Hippocampal formation (tissue), 2 donors: ENCODE data around the gene KCNRG.
"Not testable (repeated sequence)": the region's sequence is repeated elsewhere in the genome, so short reads cannot be mapped to it uniquely, and the experiment has no call there.

Source experiments
- DNase-seq, 2 donors: peaks; one replicate each; lab custom pipeline; 2025; lab: John Stamatoyannopoulos, UW

Gene KCNRG, protein sequence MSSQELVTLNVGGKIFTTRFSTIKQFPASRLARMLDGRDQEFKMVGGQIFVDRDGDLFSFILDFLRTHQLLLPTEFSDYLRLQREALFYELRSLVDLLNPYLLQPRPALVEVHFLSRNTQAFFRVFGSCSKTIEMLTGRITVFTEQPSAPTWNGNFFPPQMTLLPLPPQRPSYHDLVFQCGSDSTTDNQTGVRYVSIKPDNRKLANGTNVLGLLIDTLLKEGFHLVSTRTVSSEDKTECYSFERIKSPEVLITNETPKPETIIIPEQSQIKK

DNA sequence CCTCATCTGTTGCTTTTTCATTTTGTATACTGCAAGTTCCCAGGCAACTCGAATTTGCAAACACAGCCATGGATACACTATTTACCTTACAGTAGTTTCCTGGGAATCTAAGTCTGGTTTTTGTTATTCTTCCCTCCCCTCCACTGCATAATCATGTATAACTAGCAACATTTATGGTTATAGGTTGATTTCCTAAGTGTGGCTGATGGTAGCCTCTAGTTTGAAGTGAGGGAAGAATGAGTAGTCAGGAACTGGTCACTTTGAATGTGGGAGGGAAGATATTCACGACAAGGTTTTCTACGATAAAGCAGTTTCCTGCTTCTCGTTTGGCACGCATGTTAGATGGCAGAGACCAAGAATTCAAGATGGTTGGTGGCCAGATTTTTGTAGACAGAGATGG, at the start of gene KCNRG:
TSS of gene KCNRG (plus strand) at position 187 of the 400 bp plus-strand sequence. CDS start at position 237, 50 bp downstream.
- no peak for DNase-seq

DNA sequence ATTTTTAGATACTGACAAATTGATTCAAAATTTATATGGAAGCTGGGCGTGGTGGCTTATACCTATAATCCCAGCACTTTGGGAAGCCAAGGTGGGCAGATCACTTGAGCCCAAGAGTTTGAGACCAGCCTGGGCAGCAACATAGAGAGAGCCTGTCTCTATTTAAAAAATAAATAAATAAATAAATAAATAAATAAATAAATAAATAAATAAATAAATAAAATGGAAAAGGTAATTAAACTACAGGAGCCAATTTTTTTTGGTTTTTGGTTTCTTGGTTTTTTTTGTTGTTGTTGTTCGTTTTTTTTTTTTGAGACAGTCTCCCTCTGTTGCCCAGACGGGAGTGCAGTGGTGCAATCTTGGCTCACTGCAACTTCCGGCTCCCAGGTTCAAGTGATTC, 47.8 kb upstream of the KCNRG start:
- no peak for DNase-seq

DNA sequence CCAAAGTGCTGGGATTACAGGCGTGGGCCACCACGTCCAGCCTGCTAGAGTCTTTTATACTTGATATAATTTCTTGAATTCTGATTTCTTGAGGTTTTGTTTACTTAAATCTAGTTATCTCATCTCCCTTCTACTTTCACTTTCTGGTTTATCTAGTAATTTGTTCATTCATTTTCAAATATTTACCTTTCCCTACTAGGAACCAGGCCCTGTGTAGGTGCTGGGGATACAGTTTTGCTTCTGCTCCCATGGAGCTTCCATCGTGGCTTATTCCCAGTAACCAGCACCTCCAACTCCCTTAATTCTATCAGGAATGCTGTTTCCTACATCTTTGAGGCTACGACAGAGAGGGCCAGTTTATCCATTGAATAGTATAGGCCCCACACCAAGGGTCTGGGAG, 42.5 kb upstream of the KCNRG start:
- no peak for DNase-seq

DNA sequence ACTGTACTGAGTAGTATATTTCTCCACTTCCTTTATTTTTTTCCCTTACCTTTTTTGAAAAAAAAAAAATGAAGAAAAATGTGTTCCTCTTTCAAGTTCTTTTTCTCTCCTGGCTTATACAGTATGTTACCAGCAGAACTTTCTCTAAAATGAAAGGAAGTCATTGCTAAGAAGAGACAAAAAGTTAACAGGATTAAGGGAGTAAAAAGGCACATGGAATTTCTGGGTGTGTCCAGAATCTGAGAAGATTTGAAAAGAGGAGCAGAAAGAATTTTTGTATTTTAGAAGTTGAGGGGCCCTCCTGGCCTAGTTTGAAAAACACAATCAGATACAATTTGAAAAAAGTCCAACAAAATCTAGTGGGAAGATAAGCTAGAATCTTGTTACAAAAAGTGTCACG, 39.4 kb upstream of the KCNRG start:
- no peak for DNase-seq

DNA sequence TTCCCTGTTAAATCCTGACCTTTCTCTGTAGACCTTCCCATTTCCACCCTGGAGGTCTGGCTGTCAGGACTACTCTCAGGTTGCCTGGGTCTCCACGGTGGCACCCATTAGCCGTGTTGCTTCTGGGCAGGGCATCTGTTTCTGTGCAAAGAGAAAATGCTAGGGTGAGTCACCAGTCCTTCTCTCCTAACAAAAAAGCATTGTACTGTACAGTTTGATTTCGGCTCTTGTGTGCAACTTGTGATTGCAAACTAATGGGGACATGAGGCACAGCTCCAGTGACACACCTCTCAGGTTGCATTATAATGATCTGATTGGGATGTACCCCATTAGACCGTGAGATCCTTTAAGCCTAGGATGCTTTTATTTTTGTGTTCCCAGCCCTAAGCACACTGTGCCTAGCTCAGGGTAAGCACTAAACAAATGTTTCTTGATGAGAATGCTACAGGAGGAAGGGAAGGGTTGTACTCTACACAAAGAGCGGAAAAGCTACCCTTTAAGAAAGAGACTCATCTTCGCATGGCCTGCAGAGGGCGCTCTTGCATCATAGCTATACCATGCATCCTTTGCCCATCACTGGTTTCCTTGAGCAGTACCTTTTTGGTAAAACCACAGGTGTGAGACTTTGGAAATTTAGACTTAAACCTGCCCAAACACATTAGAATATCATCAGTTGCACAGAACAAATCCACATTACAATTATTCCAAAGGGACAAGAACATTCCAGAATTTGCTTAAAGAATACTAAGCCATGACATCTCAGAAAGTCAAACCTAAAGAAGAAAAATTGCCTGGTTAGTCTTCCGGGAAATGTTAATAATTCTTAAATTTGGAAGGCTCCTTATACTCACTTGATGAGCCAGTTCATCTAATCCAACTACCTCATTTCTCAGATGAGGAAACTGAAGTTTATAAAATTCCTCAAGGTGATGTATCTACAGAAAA, 38.7 kb upstream of the KCNRG start:
- peak; percentile 49 to 62 for DNase-seq

DNA sequence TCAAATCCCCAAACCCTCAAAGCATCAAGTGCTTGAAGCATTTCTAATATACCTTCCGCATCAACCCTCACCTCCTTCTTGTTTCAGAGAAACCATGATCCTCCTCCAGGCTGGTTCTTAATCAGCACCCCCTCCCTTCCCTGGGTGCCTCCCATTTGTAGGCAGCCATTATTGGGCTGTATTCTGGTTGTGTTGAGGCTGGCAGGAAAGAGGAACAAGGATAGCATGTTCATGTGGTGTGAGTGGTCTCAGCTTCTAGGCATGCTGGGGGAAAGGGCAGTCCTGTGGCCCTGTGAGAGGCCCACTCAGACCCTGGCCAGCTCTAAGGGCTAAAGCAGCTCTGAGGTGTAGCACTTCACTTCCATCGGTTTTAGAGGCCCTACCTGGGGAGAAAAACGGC, 37.3 kb upstream of the KCNRG start:
- DNase-seq: no peak

DNA sequence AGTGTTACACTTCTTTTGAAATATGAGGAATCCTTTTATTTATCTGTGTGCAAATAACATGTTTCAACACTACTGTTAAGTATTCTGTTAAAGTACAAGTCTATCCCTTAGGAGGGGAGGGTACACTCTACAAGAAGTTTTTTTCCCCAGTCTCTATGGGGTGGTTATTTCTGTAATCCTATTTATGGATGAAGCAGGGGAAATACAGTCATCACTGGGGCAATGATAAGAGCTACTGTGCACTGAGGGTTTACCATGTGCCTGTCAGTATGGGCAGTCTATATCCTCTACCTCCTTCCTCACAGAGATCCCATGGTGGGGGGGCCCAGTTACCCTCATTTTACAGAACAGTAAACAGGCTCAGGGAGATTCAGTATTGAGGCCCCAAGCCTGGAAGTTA, 35.0 kb upstream of the KCNRG start:
- DNase-seq: no peak

DNA sequence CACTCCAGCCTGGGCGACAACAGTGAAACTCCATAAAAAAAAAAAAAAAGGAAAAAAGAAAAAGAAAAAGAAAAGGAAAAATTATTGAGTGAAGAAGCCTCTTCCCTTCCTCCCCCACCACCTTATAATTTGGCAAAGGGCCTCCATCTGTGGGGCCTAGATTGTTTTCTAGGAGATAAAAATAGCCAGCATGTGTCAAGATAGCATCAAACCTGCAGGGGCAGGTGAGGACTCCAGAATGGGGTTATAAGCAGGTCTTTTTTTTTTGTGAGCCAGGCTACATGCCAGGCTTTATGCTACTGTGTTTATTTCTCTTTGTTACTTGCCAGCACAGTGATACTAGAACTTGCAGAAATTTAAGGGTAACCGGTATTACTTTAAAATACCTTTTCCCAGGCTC, 30.1 kb upstream of the KCNRG start:
- DNase-seq: no peak

DNA sequence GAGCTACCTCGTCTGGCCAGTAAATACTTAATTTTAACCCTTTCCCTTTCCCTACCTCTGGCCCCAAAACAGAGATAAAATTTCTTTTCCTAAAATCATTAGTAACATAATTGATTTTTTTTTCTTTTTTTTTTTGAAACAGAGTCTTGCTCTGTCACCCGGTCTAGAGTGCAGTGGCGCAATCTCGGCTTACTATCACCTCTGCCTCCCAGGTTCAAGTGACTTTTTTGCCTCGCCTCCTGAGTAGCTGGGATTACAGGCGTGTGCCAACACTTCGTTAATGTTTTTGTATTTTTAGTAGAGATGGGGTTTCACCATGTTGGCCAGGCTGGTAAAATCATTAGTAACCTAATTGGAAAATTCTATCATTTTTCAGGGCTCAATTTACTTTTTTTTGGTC, 28.8 kb upstream of the KCNRG start:
- no peak for DNase-seq

DNA sequence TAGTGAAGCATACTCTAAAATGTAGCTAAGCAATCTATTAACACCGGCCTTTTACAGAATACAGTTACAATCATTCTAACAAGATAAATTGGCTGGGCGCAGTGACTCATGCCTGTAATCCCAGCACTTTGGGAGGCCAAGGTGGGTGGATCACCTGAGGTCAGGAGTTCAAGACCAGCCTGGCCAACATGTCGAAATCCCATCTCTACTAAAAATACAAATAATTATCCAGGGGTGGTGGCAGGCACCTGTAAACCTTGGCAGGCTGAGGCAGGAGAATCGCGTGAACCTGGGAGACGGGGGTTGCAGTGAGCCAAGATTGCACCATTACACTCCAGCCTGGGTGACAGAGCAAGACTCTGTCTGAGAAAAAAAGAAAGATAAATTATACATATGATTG, 24.6 kb upstream of the KCNRG start:
- DNase-seq: not testable (repeated sequence)

DNA sequence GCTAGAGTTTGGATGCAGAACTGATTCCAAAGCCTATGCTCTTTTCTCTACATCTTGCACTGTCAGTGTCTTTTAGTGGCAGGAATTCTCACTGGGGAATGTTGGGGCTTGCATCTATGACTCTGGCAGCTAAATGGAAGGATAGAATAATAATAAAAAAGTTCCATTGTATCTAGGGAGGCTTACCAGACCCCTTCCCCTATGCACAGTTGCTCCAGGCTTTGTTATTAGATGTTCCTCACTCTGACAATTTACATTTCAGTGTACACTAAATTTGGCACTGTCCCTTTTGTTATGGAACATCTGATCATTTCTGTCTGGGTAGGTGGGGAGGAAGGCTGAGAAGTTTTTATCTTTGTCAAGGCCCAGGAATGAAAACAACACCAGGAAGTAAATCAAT, 22.1 kb upstream of the KCNRG start:
- no peak for DNase-seq

DNA sequence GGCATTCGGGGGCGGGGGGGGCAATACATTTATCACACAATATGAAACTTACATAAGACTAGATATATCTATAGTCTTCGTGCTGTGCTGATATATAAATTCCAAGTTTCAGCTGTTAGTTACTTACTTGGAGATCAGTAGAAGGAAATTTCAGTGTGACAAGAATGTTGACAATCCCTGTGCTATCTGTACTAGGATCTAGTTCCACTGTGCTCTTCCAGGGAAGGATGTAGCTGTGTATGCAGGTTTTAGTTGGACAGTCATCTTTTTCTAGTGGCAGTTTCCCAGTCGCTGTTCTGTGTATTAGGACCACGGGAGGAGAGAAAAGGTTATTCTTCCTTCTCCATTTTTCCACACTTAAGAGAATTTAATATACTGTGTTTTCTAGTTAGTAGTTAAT, 21.6 kb upstream of the KCNRG start:
- no peak for DNase-seq

DNA sequence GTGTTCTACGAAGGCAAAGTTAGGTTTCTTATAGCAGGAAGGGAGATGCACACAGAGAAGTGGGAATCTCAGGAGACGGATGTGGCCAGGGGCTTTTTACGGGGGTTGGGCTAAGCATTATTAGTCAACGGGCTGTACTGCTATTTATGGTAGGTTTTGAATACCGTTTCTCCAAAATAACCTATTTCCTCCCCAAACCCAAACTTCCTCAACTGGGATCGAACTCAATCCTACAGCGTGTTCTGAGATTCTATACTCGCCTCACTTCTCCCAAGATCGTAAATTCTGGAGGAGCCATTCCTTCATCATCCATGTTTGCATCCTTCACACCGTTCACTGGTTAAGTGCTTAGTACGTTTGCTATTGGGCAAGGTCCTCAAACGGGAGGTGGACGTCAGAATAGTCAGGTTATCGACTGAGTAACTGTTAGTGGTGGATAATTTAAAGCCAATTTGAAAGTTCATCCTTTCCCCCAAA, 19.6 kb upstream of the KCNRG start:
- DNase-seq: no peak

DNA sequence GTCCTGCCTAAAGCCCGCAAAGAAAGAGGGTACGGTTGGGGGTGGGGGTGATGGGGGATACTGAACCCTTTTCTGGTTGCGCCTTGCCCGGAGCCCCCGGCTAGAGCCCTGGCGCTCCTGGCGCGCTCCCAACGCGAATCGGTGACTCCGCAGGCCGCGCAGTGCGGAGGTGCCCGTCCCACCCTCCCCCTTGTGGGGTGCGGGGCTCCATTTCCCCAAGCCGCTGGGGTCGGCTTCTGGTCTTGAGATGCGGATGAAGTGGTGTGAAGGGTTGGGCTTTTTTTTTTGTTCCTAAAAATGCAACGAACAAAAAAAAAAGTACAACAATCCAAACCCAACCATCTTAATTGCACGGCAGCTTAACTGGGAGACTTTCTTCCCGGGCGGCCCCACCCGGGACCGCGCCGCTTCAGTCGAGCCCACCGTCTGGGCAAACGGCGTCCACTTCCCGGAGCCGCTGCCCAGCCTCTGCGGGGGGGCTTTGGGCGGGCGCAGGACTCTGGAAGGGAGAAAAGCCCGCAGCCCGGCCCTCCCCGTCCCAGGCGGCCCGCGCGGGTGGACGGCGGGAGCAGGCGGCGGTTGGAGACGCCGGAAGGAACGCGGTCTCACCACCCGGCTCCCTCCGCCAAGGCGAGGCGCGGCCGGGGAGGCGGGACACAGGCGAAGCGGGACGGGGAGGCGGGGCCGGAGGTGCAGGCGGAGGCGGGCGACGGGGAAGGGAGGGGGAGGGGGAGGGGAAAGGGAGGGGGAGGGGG, 18.9 kb upstream of the KCNRG start:
- DNase-seq: peak; percentile 83 to 88

DNA sequence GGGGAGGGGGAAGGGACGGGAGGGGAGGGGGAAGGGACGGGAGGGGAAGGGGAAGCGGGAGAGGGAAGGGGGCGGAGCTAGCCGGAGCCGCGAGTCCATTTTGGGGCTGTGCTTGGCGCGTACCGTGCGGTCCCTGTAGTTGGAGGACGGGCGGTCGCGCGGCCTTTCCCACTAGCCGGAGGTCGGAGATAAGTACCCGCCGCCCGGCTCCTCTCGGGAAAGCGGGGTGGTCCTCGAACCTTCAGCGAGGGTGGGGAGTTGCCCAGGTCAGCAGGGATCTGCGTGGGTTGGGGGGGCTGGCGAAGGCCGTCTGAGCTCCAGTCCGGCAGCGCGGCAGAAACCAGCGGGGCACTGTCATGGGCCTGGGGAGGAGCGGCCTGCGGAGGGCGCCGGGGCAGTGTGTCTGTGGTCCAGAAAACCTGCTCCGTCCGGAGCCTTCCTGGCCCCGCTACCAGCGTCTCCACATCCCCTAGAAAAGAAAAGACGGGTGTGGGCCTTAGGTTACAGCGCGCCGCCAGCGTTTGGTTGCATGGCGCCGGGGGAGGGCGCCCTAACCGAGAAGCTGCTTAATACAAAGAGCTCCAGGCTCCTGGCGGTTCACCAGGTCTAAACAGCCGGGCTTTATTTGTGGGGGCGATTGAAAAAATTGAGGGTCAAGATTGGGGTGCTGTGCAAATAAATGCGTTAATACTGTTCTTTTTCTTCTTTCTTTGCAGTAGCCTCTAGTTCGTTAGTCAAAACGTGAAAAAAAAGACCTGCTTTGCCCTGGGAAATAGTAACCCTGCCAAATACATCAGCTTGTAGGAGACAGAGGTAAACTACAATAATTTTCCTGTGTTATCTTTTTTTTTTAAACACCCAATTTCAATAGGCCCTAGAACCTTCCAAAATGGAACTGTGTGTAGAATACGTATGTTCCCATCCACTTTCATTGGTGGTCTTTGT, 18.0 kb upstream of the KCNRG start, which contains the start of gene TRIM13:
TSS of gene TRIM13 (plus strand) at position 92 of the 945 bp plus-strand sequence. CDS start 14,899 bp downstream, outside the sequence.
- DNase-seq: peak; percentile 91

DNA sequence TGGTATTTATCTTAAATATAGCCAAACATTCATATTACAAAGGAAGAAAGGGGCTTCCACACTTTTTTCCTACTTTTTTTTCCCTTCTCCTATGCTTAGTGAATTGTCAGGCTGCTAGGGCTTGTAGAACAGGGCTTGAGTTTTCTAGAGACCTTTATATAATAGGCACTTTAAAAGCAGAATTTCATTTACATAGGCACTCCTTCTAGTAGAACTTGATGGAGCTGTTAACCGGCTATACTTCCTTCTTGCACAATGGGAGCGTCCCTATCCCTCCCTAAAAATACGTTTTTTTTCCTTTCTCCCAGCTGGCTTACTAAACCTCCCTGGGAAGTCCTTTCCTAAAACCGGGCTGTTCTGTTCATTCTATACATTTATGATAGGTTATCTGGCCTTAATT, 17.3 kb upstream of the KCNRG start:
- no peak for DNase-seq

DNA sequence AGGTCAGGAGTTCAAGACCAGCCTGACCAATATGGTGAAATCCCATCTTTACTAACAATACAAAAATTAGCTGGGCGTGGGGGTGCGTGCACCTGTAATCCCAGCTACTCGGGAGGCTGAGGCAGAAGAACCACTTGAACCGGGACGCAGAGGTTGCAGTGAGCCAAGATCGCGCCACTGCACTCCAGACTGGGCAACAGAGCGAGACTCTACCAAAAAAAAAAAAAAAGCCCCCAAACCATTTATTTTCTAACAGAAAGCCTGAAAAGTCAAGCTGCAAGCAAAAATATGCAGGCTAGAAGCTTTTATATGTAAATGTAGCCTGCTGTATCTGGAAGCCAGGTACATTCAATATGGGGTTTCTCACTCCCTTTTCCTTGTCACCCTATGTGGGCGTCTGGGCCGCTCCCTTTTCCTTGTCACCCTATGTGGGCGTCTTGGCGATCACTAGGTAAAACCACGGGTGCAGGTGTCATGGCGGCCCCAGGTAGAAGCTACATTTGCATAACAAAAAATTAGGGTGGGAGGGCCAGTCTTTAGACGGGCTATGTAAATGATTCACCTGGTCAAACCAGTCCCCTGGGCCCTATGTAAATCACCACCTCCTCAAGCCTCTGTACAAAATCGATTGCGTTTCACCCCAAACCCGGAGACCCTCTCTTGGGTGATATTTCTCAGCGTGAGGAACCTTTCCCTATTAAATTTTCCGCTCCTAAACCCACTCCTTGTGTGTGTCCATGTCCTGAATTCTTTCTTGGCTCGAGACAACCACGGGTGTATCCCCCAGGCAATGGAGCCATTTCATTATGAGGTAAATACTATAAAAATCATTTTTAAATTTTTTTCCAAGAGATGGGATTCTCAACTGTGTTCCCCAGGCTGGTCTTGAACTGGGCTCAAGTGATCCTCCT, 16.3 kb upstream of the KCNRG start:
- no peak for DNase-seq

DNA sequence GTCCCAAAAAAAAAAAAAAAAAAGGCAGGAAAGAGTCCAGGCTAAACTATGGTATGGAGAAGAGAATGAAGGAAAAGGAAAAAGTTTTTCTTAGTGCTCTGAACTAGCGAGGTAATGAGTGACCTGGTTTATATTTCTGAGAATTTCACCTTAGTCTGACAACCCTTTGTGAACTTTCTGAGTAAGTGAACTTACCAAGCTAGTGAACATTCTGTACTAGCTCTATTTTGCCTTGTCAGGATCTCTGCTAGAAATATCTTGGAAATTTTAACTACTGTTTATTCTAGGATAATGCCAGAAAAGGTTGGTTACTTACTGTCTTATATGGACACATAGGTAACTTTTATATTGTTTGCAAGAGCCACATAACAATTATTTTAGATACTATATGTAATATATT, 14.0 kb upstream of the KCNRG start:
- DNase-seq: no peak

DNA sequence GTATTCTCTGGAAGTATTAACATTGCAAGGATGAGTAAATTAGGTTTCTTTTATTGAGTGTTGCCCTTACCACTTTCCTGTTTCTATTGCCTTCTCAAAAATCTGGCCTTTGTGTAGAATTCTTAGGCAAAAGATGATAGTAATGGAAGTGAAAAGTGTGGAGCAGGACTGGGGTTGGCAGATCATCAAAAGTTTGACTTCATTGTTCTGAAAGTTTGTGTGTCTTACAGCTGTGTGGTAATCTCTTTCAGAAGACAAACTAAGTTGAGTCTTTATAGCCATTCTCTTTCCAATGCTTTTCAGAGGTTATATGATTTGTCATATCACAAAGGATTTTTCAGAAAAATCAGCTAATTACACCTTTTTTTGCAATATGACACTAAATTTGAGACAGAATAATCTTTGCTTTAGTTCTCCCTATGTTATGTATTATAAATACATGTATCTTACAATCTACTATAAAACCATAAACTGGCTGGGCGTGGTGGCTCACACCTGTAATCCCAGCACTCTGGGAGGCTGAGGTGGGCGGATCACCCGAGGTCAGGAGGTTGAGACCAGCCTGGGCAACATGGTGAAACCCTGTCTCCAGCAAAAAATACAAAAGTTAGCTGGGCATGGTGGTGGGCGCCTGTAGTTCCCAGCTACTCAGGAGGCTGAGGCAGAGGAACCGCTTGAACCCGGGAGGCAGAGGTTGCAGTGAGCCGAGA, 8.7 kb upstream of the KCNRG start:
- no peak for DNase-seq
